H9 (cell line): Measurements from ENCODE around the gene CREG1. TPM values are rescaled to one million over a fixed set of nuclear protein-coding genes. Genes with fewer than 3 reads are reported as not detected.

ENCODE experiments used
- DNase-seq: peaks from one replicate; pipeline ENCODE4 v3.0.0-alpha.2; 2017
- H2AFZ ChIP-seq: one replicate; pipeline ENCODE4 v1.6.1; 2013; ENCODE audit warnings: mild to moderate bottlenecking, low read length, control low read depth, moderate library complexity
- H2AK5ac ChIP-seq: 2 replicates; pipeline ENCODE4 v1.6.1; 2013; ENCODE audit warnings: low read length, control low read depth, mixed read lengths; ENCODE audit not compliant: insufficient read length
- H2BK120ac ChIP-seq: one replicate; pipeline ENCODE4 v1.6.1; 2013; ENCODE audit warnings: low read depth, mild to moderate bottlenecking, low read length, control low read depth, inconsistent platforms; ENCODE audit not compliant: poor library complexity, severe bottlenecking
- H2BK12ac ChIP-seq: 2 replicates; pipeline ENCODE4 v1.6.1; 2013; ENCODE audit warnings: low read length, control low read depth, mixed read lengths, low read depth; ENCODE audit not compliant: insufficient read length
- H2BK15ac ChIP-seq: 2 replicates; pipeline ENCODE4 v1.6.1; 2013; ENCODE audit warnings: low read depth, low read length, control low read depth
- H2BK20ac ChIP-seq: one replicate; pipeline ENCODE4 v1.6.1; 2013; ENCODE audit warnings: low read depth, mild to moderate bottlenecking, low read length, control low read depth, inconsistent platforms; ENCODE audit not compliant: poor library complexity, severe bottlenecking
- H2BK5ac ChIP-seq: 2 replicates; pipeline ENCODE4 v1.6.1; 2013; ENCODE audit warnings: low read length, control low read depth, mixed read lengths; ENCODE audit not compliant: insufficient read length
- H3K14ac ChIP-seq: 2 replicates; pipeline ENCODE4 v1.6.1; 2013; ENCODE audit warnings: low read length, control low read depth; ENCODE audit not compliant: insufficient read depth
- H3K18ac ChIP-seq: 2 replicates; pipeline ENCODE4 v1.6.1; 2013; ENCODE audit warnings: low read depth, mild to moderate bottlenecking, mixed read lengths, low read length, control low read depth; ENCODE audit not compliant: insufficient read length
- H3K23ac ChIP-seq: 2 replicates; pipeline ENCODE4 v1.6.1; 2013; ENCODE audit warnings: low read length, control low read depth, mixed read lengths, low read depth; ENCODE audit not compliant: insufficient read length
- H3K23me2 ChIP-seq: 2 replicates; pipeline ENCODE4 v1.6.1; 2013; ENCODE audit warnings: low read depth, mild to moderate bottlenecking, mixed read lengths, low read length, control low read depth; ENCODE audit not compliant: insufficient read length, poor library complexity, severe bottlenecking
- H3K27ac ChIP-seq: 2 replicates; pipeline ENCODE4 v1.5.1; 2013; ENCODE audit warnings: low read length, control low read depth, mixed read lengths, low read depth; ENCODE audit not compliant: insufficient read length
- H3K27me3 ChIP-seq: 2 replicates; pipeline ENCODE4 v1.6.1; 2013; ENCODE audit warnings: low read length, control low read depth, inconsistent platforms; ENCODE audit not compliant: insufficient read depth
- H3K4ac ChIP-seq: 2 replicates; pipeline ENCODE4 v1.6.1; 2013; ENCODE audit warnings: low read depth, mild to moderate bottlenecking, control low read depth, inconsistent platforms, low read length, moderate library complexity
- H3K4me1 ChIP-seq: 2 replicates; pipeline ENCODE4 v1.6.1; 2013; ENCODE audit warnings: low read length, control low read depth, inconsistent platforms; ENCODE audit not compliant: insufficient read depth
- H3K4me2 ChIP-seq: 2 replicates; pipeline ENCODE4 v1.6.1; 2013; ENCODE audit warnings: low read length, control low read depth, mixed read lengths; ENCODE audit not compliant: insufficient read length, insufficient read depth
- H3K56ac ChIP-seq: 2 replicates; pipeline ENCODE4 v1.6.1; 2013; ENCODE audit warnings: low read depth, mild to moderate bottlenecking, mixed read lengths, low read length, control low read depth; ENCODE audit not compliant: insufficient read length
- H3K79me1 ChIP-seq: 2 replicates; pipeline ENCODE4 v1.6.1; 2013; ENCODE audit warnings: low read depth, mild to moderate bottlenecking, moderate library complexity, low read length, control low read depth, inconsistent platforms; ENCODE audit not compliant: insufficient read depth, poor library complexity, severe bottlenecking
- H3K79me2 ChIP-seq: 2 replicates; pipeline ENCODE4 v1.6.1; 2013; ENCODE audit warnings: low read length, control low read depth, inconsistent platforms; ENCODE audit not compliant: insufficient read depth
- H3K9ac ChIP-seq: 2 replicates; pipeline ENCODE4 v1.6.1; 2013; ENCODE audit warnings: low read length, control low read depth, mixed read lengths; ENCODE audit not compliant: insufficient read length; ENCODE audit errors: extremely low read depth
- H3K9me3 ChIP-seq: one replicate; pipeline ENCODE4 v1.6.1; 2013; ENCODE audit warnings: low read depth, low read length, inconsistent platforms; ENCODE audit not compliant: control insufficient read depth
- H3T11ph ChIP-seq: one replicate; pipeline ENCODE4 v1.6.1; 2013; ENCODE audit warnings: mild to moderate bottlenecking, low read length, control low read depth, inconsistent platforms
- H4K20me1 ChIP-seq: one replicate; pipeline ENCODE4 v1.6.1; 2013; ENCODE audit not compliant: control insufficient read depth, insufficient read length, insufficient read depth
- H4K5ac ChIP-seq: 2 replicates; pipeline ENCODE4 v1.6.1; 2013; ENCODE audit warnings: low read depth, mild to moderate bottlenecking, mixed read lengths, low read length, control low read depth; ENCODE audit not compliant: insufficient read length
- H4K8ac ChIP-seq: replicated peaks from 2 replicates; pipeline ENCODE4 v1.6.1; 2013; ENCODE audit warnings: low read length, control low read depth, mixed read lengths, low read depth; ENCODE audit not compliant: insufficient read length
- H4K91ac ChIP-seq: 2 replicates; pipeline ENCODE4 v1.6.1; 2013; ENCODE audit warnings: low read depth, mild to moderate bottlenecking, moderate library complexity, mixed read lengths, low read length, control low read depth; ENCODE audit not compliant: insufficient read length
- H3K27ac Mint-ChIP-seq, 3 experiments: 2 replicates in 2 of 3; 3 replicates in 1 of 3; pipeline ENCODE4 v1.8.0; 2020 to 2021; ENCODE audit warnings: mixed read lengths in 3 of 3, mild to moderate bottlenecking in 1 of 3, moderate library complexity in 1 of 3
- H3K27me3 Mint-ChIP-seq: 2 replicates; pipeline ENCODE4 v1.8.0; 2021; ENCODE audit warnings: low read depth, mild to moderate bottlenecking, moderate library complexity, mixed read lengths
- H3K36me3 Mint-ChIP-seq, 3 experiments: 2 replicates in 2 of 3; 3 replicates in 1 of 3; pipeline ENCODE4 v1.8.0; 2020 to 2021; ENCODE audit warnings: low read depth in 3 of 3, mixed read lengths in 3 of 3; ENCODE audit not compliant: insufficient read depth in 1 of 3
- H3K4me1 Mint-ChIP-seq, 2 experiments: 2 replicates each; pipeline ENCODE4 v1.8.0; 2020; ENCODE audit warnings: mixed read lengths in 2 of 2
- H3K4me3 Mint-ChIP-seq, 2 experiments: 2 replicates in 1 of 2; 3 replicates in 1 of 2; pipeline ENCODE4 v1.8.0; 2020 to 2021; ENCODE audit warnings: mild to moderate bottlenecking in 2 of 2, mixed read lengths in 2 of 2, moderate library complexity in 1 of 2
- H3K9me3 Mint-ChIP-seq, 2 experiments: 2 replicates in 1 of 2; 3 replicates in 1 of 2; pipeline ENCODE4 v1.8.0; 2020; ENCODE audit warnings: mild to moderate bottlenecking in 2 of 2, mixed read lengths in 2 of 2, moderate library complexity in 1 of 2
- CTCF ChIP-seq: fragments of 200-600 bp; sonication (generic); conservative IDR thresholded peaks from 3 replicates; pipeline ENCODE4 v1.8.0; 2021; ENCODE audit warnings: antibody characterized with exemption, mild to moderate bottlenecking
- WGBS: extraction: QIAGEN DNeasy Blood & Tissue Kit; methylation state at CpG from one replicate; pipeline ENCODE4 v1.1.7; 2013; ENCODE audit warnings: missing lambda C conversion rate, low lambda C conversion rate, mixed read lengths; ENCODE audit not compliant: insufficient read length; ENCODE audit errors: extremely low coverage; 5-methylcytosine and 5-hydroxymethylcytosine counted together
- total RNA-seq: library from RNA; stranded (reverse); gene quantifications from 2 replicates; pipeline ENCODE4 v1.2.1, GENCODE V29; 2021

Gene CREG1
- total RNA-seq, 1 experiment from 2014 or later = 19.8 TPM

GRCh38 chr1:167493372-167493771 lies 60.2 kb downstream of the CREG1 start:
- Mint-ChIP-seq H3K27ac (no peak overlapping the region; a peak in 2 of 7 replicates), H3K9me3 (peaks cover 0 to 6% of the 10 kb centered on the region in 2 experiments; a peak in 1 of 5 replicates), H3K27me3 (peaks cover 17% of the 10 kb centered on the region), H3K4me3 (no peak overlapping the region), H3K4me1 (peaks cover 30 to 35% of the 10 kb centered on the region in 2 experiments), H3K36me3 (no peaks in the 10 kb centered on the region)
- Histone ChIP-seq H3K18ac (no peak overlapping the region), H3T11ph (no peak overlapping the region), H3K79me1 (no peaks in the 10 kb centered on the region), H4K91ac (no peak overlapping the region), H2BK15ac (no peak overlapping the region), H3K79me2 (no peaks in the 10 kb centered on the region), H4K20me1 (no peaks in the 10 kb centered on the region), H3K23me2 (no peaks in the 10 kb centered on the region), H2BK12ac (no peak overlapping the region), H2BK5ac (no peak overlapping the region), H3K23ac (no peak overlapping the region), H4K8ac (no peak overlapping the region), H3K9ac (no peak overlapping the region), H2AK5ac (no peak overlapping the region), H2BK120ac (no peak overlapping the region), H3K27me3 (no peaks in the 10 kb centered on the region), H3K4me1 (no peaks in the 10 kb centered on the region; the same call in 1 of the 2 replicates), H4K5ac (no peak overlapping the region), H3K4ac (no peak overlapping the region), H3K9me3 (no peaks in the 10 kb centered on the region), H3K4me2 (no peak overlapping the region), H2BK20ac (no peak overlapping the region), H2AFZ (no peak overlapping the region), H3K27ac (no peak overlapping the region), H3K14ac (no peak overlapping the region), H3K56ac (no peak overlapping the region)
- no CpG with 5 or more reads among the region's 2 CpGs for WGBS
- DNase-seq = no peak
- TF ChIP-seq CTCF = no peak
